Stimulated activated CD4-positive, alpha-beta T cell treated with anti-CD3 and anti-CD28 coated beads, Interleukin-4, amount 100 ng/mL, for 4 hours (primary cell): Measurements from ENCODE around the gene HECW1.

Experiments used
- DNase-seq, 2 experiments: peaks; one replicate each; pipeline ENCODE4 v3.0.0-alpha.2; 2020

The HECW1 gene

GRCh38 chr7:43444711-43445578 is 332.5 kb downstream of the HECW1 start:
- no peak for DNase-seq

- DNase-seq = no peak
These were observed 337.1 kb downstream of the HECW1 start for GRCh38 chr7:43449577-43449976.

- no peak for DNase-seq
These were observed 338.4 kb downstream of the HECW1 start for GRCh38 chr7:43450894-43451293.

- DNase-seq = no peak
These were observed 342.6 kb downstream of the HECW1 start for GRCh38 chr7:43454936-43455518.

GRCh38 chr7:43456200-43456599 is 343.8 kb downstream of the HECW1 start:
- no peak for DNase-seq

- no peak for DNase-seq
These were observed 346.0 kb downstream of the HECW1 start for GRCh38 chr7:43458330-43459018.

GRCh38 chr7:43459019-43459337 is 346.5 kb downstream of the HECW1 start:
- DNase-seq = no peak

- DNase-seq = no peak
These were observed 348.4 kb downstream of the HECW1 start for GRCh38 chr7:43460733-43461348.

- no peak for DNase-seq
These were observed 349.0 kb downstream of the HECW1 start for GRCh38 chr7:43461349-43462024.

GRCh38 chr7:43462836-43463235 is 350.4 kb downstream of the HECW1 start:
- DNase-seq = no peak

GRCh38 chr7:43463401-43463980 is 351.0 kb downstream of the HECW1 start:
- no peak for DNase-seq

- no peak for DNase-seq
These were observed 353.4 kb downstream of the HECW1 start for GRCh38 chr7:43465581-43466554.

GRCh38 chr7:43467406-43467805 is 355.0 kb downstream of the HECW1 start:
- no peak for DNase-seq

GRCh38 chr7:43467846-43468245 is 355.4 kb downstream of the HECW1 start:
- DNase-seq = no peak

- DNase-seq = no peak
These were observed 356.6 kb downstream of the HECW1 start for GRCh38 chr7:43469051-43469450.

GRCh38 chr7:43470110-43470509 is 357.7 kb downstream of the HECW1 start:
- DNase-seq = no peak

- DNase-seq = no peak
These were observed 363.5 kb downstream of the HECW1 start for GRCh38 chr7:43475983-43476382.

GRCh38 chr7:43476896-43477295 is 364.4 kb downstream of the HECW1 start:
- DNase-seq = no peak

- no peak for DNase-seq
These were observed 366.6 kb downstream of the HECW1 start for GRCh38 chr7:43479042-43479441.

GRCh38 chr7:43479543-43479942 is 367.1 kb downstream of the HECW1 start:
- no peak for DNase-seq

GRCh38 chr7:43480581-43480980 is 368.1 kb downstream of the HECW1 start:
- DNase-seq = no peak
